ENCODE measurements around the gene FBXO22.
"Not testable (repeated sequence)": the region's sequence is repeated elsewhere in the genome, so short reads cannot be mapped to it uniquely, and the experiment has no call there.

FBXO22 gene

GRCh38 chr15:75903331-75904239, at the start of gene FBXO22:
Gene FBXO22 (plus strand): TSS chr15:75903878. CDS start chr15:75903964, 86 bp downstream.
- DNase-seq = peak; percentile 41

- DNase-seq = no peak
These were observed 45.8 kb upstream of the FBXO22 start for GRCh38 chr15:75857886-75858285.

DNA sequence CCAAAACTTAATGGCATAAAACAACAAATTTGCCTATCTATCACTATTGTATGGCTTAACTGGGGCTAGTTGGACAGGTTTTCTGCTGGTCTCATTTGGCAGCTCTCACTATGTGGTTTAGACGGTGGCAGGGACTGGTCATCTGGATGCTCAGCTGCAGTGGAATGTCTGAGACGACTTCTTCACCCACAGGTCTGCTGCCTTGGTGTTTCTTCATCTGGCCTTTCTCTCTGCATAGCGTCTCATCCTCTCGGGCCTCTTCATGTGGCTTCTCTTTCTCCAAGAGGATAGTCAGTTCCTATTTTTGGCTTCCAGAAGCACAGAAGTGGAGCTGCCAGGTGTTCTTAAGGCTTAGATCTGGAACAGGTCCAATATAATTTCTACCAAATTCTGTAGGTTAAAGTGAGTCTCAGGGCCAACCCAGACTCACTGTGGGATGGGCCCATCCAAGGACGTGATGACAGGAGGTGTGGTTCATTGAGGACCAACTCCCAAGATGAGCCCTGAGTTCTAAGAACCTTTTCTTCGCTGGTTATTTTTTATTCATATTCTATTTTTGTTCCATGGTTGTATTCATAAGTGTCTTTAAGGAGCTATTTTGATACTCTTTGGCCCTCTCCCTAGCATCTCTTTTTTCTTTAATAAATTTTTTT, 41.8 kb upstream of the FBXO22 start:
- no peak for DNase-seq

- DNase-seq = no peak
These were observed 40.9 kb upstream of the FBXO22 start for GRCh38 chr15:75862796-75863195.

DNA sequence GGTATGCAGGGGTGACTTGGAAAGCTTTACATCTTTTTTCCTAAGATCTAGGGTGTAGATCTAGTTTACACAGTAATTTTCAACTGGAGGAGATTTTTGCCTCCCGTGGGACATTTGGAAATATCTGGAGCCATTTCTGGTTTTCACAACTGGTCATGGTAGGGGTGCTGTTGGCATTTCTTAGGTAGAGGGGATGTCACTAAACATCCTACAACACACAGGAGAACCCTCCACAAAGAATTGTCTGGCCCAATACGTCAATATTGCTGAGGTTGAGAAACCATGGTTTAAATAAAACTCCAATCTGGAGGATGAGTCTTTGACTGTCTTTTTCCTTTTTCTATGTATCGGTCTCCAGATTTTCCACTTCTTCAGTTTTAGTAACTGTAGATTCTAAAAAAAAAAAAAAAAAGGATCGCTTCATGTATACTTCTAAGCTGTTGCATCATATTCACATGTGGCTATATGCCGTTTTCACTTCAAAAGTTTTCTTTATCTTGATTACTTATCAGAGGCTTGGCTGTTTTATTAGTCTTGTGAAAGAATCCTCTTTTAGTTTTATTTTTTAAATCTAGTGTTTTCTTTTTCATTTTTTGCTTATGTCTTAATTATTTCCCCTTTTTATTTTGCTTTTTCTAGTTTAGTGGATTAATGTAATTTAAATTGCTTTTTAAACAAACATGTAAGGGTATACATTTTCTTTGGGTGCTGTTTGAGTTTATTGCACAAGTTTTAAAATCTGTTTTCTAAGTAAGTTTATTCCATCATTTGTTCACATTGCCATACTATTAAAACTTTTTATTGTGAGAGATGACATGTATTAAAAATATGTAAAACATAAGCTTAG, 39.2 kb upstream of the FBXO22 start:
- no peak for DNase-seq

DNA sequence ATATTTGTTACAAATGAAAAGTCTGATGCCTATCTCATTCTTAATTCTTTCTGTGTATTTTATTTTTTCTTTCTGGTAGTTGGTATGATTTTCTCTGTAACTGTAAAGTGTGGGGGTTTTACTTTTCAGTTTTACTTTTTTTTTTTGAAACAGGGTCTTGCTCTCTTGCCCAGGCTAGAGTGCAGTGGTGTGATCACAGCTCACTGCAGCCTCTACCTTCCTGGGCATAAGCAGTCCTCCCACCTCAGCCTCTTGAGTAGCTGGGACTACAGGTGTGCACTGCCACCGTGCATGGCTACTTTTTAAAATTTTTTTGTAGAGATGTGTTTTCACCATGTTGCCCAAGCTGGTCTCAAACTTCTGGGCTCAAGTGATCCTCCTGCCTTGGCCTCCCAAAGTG, 37.6 kb upstream of the FBXO22 start:
- DNase-seq = not testable (repeated sequence)

GRCh38 chr15:75866916-75867315, 36.8 kb upstream of the FBXO22 start:
- DNase-seq = no peak

DNA sequence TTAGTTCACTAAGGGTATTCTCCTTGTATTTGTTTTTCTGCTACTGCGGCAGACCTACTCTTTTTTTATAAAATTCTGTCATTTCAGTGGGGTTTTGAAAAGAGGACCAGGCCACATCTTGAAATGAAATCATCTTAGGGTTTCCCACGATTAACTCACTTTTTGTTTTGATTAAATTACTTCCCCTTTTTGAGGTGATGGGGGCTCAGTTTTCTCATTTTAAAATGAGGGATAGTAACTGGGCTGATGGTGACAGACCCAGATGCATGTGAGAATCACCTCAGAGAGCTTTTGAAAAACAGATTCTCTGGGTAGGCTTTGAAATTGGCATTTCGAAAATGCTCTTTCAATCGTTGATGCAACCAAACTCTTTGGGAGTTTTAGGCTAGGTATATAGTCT, 36.2 kb upstream of the FBXO22 start:
- no peak for DNase-seq

DNA sequence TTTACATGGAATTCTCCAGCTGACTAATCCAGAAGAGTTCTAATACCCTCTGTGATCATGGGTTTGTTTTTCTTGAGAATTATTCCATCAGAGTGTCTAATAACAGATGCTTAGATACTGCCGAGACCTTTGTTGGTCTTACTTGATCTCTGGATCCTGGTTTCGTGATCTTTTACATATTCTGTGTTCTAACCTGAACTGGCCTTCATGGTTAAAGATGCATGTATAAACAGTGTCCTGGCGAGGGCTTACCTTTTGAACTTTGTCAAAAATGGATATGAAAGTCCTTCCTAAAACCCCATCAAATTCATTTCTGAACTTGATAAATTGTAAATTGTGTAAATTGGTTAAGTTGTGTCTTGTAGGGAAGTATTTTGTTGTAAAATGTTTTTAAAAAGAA, 35.7 kb upstream of the FBXO22 start:
- DNase-seq = no peak

DNA sequence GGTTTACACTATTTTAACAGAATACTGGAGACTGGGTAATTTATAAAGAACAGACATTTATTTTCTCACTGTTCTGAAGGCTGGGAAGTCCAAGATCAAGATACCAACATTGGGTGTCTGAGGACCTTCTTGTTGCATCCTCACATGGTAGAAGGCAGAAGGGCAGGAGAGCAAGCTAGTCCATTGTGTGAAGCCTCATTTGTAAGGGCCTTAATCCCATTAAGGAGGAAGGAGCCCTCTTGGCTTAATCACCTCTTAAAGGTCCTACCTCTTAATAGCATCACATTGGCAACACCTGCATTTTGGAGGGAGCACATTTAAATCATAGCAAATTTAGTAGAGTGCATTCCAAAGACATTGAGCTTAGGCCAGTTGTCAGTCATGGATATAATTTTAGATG, 34.2 kb upstream of the FBXO22 start:
- DNase-seq = no peak

DNA sequence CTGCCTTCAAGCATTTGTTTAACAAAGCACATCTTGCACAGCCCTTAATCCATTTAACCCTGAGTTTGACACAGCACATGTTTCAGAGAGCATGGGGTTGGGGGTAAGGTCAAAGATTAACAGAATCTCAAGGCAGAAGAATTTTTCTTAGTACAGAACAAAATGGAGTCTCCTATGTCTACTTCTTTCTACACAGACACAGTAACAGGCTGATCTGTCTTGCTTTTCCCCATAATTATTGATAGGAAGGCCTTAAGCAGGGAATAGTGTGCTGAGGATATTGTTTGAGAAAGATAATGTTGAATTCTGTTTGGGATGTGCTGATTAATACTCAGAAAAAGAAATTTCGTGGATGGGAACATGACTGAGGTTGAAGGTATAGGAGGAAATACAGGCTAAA, 32.1 kb upstream of the FBXO22 start:
- not testable (repeated sequence) for DNase-seq

DNA sequence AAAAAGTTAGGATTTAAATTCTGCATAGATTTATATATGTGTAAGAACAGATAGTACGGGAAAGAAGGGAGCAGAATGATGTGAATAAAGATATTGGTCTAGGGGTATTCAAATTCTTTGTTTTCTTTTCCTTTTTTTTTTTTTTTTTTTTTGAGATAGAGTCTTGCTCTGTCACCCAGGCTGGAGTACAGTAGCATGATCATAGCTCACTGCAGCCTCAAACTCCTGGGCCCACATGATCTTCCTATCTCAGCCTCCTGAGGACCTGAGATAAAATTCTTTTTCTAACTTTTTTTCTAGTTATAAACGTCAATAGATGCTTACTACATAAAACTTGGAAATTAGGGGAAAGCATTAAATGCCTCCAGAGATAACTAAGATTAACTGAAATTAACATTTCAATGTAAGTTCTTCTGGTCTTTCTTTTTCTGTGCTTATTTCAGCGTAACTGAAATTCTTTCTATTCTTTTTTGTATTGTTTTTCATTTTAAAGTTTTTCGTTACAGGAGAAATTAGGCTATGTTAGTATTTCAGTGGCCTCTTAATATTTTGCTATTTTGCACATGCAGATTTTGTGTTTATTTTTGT, 31.2 kb upstream of the FBXO22 start:
- DNase-seq = no peak

DNA sequence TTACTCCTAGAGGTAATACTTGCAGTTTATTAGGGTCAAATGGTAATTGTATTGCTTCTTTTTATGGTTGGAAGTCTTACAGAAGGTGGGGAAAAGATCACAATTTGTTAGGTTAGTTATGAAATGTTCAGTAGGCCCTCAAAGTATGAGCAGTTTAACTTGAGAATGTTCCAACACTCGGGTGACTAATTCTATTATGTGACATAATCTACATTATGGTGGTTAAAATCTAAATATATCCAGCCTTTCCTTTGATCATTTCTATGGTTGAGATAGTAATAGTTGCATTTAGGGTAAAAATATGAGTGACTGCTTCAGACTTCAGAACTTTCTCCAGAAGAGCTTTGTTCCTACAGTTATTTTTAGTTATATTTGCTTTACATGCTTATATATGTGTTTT, 19.6 kb upstream of the FBXO22 start:
- no peak for DNase-seq

DNA sequence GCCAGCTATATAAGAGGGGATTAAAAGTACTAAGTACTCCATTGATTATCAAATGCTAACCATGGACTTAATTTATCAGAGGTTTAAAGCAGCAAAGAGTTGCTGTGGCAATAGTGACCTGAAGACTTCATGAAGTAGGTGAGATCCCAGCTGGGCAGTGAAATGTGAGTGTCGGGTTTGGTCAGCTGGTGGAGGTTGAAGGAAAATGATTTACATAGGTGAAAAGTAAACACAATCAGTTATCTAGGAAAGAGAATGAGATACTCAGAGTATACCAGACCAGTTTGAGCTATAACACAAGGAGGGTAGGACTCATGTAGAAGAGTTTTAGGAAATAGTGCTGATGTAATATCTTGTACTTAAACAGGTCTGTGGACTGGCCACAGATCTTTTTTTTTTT, 16.5 kb upstream of the FBXO22 start:
- DNase-seq = no peak

DNA sequence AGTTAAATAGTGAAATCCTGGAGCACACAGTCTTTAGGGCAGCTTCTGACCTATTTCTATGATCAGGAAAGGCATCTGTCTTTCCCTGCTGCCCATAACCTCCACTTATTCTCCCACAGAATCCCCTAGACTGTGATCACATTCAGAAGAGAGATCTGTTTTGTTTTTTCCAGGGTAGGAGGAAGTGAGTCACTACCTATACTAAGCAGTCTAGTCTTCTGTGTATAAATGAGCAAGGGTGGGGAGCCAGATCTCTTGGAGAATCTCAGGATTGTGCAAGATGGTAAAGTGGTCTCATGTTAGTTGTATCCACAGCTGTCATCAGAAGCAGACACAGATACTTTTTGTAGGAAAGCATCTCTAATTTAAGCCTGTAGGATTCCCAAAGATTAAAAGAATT, 11.8 kb upstream of the FBXO22 start:
- no peak for DNase-seq

GRCh38 chr15:75895731-75896130, 7.9 kb upstream of the FBXO22 start:
- DNase-seq = no peak

GRCh38 chr15:75900577-75900976, 3.1 kb upstream of the FBXO22 start:
- no peak for DNase-seq

- DNase-seq = no peak
These were observed 1.5 kb upstream of the FBXO22 start for GRCh38 chr15:75902129-75902557.

DNA sequence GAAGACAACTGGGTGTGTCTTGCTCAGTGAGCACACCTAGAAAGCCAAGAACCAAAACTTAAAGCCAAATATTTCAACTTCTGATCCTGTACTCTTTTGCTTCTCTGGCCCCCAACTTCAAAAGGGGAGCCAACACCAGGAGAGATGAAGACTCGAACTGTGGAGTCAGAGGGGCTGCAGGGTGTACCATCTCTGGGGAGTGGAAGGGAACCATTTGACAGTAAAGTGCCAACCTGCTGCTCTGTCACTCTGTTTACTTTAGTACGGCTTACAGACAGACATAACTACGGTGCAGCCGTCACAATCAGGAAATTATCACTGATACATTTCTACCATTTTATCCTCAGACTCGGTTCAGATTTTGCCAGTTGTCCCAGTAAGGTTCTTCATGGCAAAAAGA, 1.6 kb downstream of the FBXO22 start:
- no peak for DNase-seq

- not testable (repeated sequence) for DNase-seq
These were observed 6.7 kb downstream of the FBXO22 start for GRCh38 chr15:75910355-75910754.

GRCh38 chr15:75916978-75917377, 13.3 kb downstream of the FBXO22 start:
- DNase-seq = no peak

DNA sequence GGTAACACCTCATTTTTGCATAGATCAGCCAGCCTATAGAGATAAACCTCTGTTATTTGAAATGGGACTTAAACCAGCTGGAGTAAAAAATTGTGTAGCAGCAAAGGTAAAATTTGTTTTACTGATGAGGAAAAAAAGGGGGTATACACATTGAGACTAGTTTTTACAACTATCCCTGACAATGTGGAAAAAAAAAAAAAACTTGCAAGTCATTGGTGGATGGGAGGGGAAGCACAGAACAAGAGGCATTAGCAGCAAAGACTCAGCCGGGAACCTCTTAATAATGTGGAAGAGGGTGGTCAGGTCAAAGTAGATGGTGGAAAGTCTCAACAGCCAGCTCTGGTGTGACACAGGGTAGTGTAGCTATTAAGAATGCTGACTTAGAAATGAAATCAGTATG, 14.5 kb downstream of the FBXO22 start:
- DNase-seq = no peak

GRCh38 chr15:75920079-75920478, 16.4 kb downstream of the FBXO22 start:
- DNase-seq = no peak
